Fibroblast of skin of scalp (primary cell): Measurements from ENCODE around the gene WBP1L. TPM values are rescaled to one million over a fixed set of nuclear protein-coding genes. Genes with fewer than 3 reads are reported as not detected.
A peak's percentile ranks its signal among the peaks of the same experiment; 100 is the strongest.
"Not testable (repeated sequence)": the region's sequence is repeated elsewhere in the genome, so short reads cannot be mapped to it uniquely, and the experiment has no call there.

Source experiments
- DNase-seq: peaks from one replicate; pipeline ENCODE4 v3.0.0-alpha.2; 2013
- polyA plus RNA-seq, 2 experiments: library from polyadenylated mRNA; unstranded; fragments of 120-200 nt; gene quantifications; one replicate each; pipeline ENCODE4 v1.2.1, GENCODE V29; 2013; ENCODE audit not compliant: insufficient read length in 2 of 2

WBP1L gene
- 32.2 TPM for polyA plus RNA-seq (2013, experiment 1 of 2; ENCODE audit: insufficient read length)
- polyA plus RNA-seq (2013, experiment 2 of 2; ENCODE audit: insufficient read length): 32.3 TPM

GRCh38 chr10:102743588-102744373 is at the start of gene WBP1L:
TSS of gene WBP1L (plus strand) at chr10:102743948. CDS start at chr10:102744054, 106 bp downstream.
- DNase-seq: peak; percentile 100

DNA sequence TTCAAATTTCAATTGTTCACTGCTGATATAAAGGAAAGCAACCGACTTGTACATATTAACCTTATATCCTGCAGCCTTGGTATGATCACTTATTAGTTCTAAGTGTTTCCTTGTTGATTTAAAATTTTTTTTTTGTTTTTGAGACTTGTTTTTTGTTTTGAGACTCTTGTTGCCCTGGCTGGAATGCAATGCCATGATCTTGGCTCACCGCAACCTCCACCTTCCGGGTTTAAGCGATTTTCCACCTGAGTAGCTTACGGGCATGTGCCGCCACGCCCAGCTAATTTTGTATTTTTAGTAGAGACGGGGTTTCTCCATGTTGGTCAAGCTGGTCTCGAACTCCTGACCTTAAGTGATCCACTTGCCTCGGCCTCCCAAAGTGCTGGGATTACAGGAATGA is 48.3 kb upstream of the WBP1L start:
- DNase-seq: not testable (repeated sequence)

- no peak for DNase-seq
Measured at GRCh38 chr10:102696736-102697135, 47.0 kb upstream of the WBP1L start.

DNA sequence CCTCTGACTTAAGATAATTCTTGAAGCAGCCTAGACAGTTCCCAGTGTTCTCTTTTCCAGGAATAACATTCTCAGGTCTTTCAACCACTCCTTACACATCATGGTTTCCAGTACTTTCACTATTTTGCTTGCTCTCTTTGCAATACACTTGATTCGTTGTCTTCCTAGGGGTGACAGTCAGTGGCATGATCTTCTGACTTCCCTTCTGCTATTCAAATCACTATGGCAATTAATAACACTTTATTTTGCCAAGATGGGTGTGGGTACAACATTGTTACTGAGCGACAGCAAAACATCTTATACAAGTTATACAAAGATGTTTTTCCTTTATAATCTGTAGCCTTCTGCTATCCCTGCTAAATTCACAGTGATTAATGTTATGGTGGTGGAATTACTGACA is 44.9 kb upstream of the WBP1L start:
- DNase-seq: no peak

DNA sequence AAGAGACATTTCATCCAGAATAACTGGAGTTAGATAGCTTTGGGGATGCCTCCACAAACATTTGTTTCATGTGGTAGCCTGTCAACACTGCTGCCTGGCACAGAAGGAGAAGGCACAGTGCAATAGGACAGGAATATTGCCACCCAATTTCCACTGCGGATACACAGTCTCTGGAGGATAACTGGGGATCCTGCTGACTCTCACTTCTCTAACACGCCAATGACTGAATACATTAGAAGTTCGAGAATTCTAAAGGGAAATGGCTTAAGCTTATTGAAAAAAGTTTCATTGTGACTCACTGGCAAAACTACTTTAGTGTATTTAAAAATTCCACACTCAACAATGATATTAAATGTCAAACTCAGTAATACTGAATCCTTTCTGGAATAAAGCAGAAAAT is 42.5 kb upstream of the WBP1L start:
- peak; percentile 52 for DNase-seq

GRCh38 chr10:102701796-102702195 is 42.0 kb upstream of the WBP1L start:
- DNase-seq: no peak

- no peak for DNase-seq
Measured at GRCh38 chr10:102702742-102703141, 41.0 kb upstream of the WBP1L start.

- peak; percentile 84 for DNase-seq
Measured at GRCh38 chr10:102704915-102705314, 38.8 kb upstream of the WBP1L start.

GRCh38 chr10:102705531-102705930 is 38.2 kb upstream of the WBP1L start:
- DNase-seq: no peak

- DNase-seq: peak; percentile 78
Measured at GRCh38 chr10:102710609-102711008, 33.1 kb upstream of the WBP1L start.

- no peak for DNase-seq
Measured at GRCh38 chr10:102712089-102712488, 31.7 kb upstream of the WBP1L start.

DNA sequence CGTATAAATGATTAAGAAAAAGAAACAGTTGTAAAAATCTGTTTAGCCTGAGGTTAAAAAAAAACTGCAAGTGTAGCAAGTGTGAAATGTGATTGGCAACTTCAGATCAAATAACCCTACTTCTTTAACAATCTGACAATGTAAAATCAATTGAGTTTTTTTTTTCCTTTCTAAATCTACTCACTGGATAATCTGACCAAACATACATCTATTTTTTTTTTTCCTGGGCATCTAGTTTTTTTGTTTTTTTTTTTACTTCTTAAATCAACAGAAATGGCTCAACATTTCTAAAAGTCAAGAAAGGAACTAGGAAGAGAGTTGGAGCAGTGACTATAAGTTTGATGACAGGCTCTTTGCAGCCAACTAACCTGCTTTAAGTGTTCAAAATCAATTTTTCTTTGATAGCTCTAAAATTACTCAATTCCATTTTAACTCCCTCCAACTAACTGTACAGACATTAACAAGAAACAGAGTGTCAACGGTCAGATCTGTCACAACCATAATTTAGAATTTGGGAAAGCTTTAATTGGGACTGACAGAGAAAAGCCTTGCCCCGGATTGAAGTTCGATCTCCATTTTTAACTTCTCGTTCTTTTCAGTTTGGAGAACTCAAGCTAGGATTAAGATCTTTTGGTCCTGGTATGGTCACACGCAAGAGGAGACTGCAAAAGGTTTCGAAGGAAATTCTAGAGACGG is 30.8 kb upstream of the WBP1L start:
- no peak for DNase-seq

DNA sequence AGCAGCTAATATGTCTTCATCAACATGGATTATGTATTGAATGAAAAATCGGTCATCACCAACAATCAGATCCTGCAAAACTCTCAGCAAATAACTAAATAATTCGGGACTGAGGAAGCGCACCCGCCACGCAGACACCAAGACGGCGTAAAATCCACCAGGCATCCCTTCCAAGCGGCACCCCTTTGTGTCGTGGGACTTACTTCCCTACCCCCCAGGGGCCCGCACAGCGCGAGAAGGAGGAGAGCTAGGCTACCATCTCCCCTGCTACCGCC is 30.3 kb upstream of the WBP1L start:
- no peak for DNase-seq

GRCh38 chr10:102713814-102714620 is 29.7 kb upstream of the WBP1L start, which contains the start of gene ARL3:
TSS of gene ARL3 (minus strand) at chr10:102714397. CDS start at chr10:102714275, 122 bp downstream.
- peak; percentile 99 for DNase-seq

DNA sequence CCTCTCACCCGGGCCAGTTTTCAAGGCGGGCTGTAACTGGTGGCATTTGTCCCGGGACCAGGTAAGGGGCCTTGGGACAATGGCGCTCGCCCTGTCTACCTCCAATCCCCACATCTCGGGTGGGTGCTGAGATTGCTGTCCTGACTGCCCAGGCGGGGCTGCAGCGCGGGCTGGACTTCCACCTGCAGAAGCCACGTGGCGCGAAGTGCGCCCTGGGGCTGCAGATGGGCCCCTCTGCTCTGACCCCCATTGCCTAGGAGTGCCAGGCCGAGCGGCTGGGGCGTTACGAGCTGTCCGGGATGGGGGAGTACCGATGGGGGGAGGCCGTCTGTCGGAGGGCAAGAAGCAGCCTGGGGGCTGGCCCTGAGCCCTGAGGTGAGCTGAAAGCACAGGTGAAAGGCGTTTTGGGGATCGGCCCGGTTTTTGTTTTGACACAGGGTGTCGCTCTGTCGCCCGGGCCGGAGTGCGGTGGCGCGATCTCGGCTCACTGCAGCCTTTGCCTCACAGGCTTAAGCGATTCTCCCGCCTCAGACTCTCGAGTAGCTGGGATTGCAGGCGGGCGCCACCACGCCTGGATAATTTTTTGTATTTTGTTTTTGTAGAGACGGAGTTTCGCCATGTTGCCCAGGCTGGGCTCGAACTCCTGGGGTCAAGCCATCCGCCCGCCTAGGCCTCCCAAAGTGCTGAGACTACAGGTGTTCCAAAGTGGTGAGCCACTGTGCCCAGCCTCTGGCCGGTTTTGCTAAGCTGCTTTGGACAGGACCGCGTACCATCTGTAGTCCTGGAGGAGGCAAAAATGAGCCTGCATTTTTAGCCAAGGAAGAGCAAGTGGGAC is 28.9 kb upstream of the WBP1L start, which contains the start of gene SFXN2:
TSS of gene SFXN2 (plus strand) at position 16 of the 835 bp plus-strand sequence. CDS start 12,001 bp downstream, outside the sequence.
- DNase-seq: no peak

- DNase-seq: no peak
Measured at GRCh38 chr10:102715880-102716279, 27.9 kb upstream of the WBP1L start.

- not testable (repeated sequence) for DNase-seq
Measured at GRCh38 chr10:102716900-102717565, 26.7 kb upstream of the WBP1L start.

DNA sequence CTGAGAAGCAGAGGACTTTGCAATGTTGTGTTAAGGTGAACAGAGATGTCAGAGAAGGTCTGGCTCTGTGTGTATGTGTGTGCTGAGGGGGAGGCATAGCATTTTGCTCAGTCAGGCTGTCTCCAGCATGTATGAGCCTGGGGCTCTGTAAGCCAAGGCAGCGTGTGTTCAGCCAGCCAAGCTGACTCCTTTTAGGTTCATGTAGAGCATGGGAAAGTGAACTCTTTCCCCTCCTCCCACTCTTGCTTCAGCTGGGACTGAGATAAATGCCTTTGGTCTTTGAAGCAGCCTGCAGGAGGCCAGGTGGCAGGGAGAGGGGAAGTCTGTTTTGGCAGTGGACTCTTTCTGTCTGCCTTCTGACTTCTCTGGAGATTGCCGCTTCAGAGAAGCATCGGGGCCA is 25.5 kb upstream of the WBP1L start:
- no peak for DNase-seq

- DNase-seq: no peak
Measured at GRCh38 chr10:102720337-102720736, 23.4 kb upstream of the WBP1L start.

DNA sequence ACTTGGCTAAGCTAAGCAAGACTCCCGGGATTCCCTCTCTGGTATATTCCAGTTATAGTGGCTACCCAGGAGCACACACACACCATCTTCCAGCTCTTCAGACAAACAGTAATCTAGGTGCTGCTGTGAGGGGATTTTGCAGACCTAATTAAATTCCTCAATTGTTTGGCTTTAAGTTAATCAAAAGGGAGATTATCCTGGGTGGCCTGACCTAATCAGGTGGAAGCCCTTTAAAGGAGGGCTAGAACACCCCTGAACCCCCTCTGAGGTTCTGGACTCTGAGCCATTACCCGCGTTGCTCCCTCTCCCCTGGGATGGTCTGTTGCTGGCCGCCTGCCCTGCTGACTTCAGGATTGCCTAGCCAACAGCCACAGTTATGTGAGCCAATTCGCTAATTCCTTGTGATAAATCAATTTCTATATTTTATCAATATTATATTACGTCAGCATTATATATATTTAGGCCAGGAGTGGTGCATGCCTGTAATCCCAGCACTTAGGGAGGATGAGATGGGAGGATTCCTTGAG is 22.9 kb upstream of the WBP1L start:
- DNase-seq: no peak

- no peak for DNase-seq
Measured at GRCh38 chr10:102721954-102722353, 21.8 kb upstream of the WBP1L start.
